ENCODE measurements around the gene B9D2.
A peak's percentile ranks its signal among the peaks of the same experiment; 100 is the strongest.
"Not testable (repeated sequence)": the region's sequence is repeated elsewhere in the genome, so short reads cannot be mapped to it uniquely, and the experiment has no call there.

B9D2 gene

GRCh38 chr19:41363753-41364523 lies at the start of gene B9D2:
TSS of gene B9D2 (minus strand) at chr19:41364149. CDS start at chr19:41363519, 630 bp downstream.
- TF ChIP-seq, protein P1, sequence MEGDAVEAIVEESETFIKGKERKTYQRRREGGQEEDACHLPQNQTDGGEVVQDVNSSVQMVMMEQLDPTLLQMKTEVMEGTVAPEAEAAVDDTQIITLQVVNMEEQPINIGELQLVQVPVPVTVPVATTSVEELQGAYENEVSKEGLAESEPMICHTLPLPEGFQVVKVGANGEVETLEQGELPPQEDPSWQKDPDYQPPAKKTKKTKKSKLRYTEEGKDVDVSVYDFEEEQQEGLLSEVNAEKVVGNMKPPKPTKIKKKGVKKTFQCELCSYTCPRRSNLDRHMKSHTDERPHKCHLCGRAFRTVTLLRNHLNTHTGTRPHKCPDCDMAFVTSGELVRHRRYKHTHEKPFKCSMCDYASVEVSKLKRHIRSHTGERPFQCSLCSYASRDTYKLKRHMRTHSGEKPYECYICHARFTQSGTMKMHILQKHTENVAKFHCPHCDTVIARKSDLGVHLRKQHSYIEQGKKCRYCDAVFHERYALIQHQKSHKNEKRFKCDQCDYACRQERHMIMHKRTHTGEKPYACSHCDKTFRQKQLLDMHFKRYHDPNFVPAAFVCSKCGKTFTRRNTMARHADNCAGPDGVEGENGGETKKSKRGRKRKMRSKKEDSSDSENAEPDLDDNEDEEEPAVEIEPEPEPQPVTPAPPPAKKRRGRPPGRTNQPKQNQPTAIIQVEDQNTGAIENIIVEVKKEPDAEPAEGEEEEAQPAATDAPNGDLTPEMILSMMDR (conservative IDR thresholded peaks at IDR 0.05; ENCODE audit: low read length): no peak
- peak within 1 kb of the TSS; percentile 93 for H3K4me3 ChIP-seq (ENCODE audit: low read length)
- DNase-seq (ENCODE audit: low read depth): peak; percentile 97

DNA sequence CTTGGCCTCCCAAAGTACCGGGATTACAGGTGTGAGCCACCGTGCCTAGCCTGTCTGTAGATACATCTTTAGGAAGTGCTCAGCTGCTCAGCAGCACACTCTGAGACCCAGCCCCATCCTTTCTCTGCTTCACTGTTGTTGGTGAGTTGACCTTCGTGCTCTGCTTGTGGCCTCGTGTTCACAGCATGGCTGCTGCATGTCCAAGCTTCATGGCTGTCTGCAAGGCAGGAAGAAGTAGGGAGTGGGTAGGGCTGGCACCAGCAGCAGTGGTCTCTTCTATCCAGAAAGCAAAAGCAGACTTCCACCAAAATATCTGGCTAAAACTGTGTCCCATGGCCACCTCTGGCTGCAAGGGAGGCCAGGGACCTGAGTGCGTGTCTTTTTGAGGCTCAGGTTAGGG lies 49.0 kb upstream of the B9D2 start:
- no peak overlapping the region for H3K4me3 ChIP-seq (ENCODE audit: low read length)
- TF ChIP-seq, protein P1 (conservative IDR thresholded peaks at IDR 0.05; ENCODE audit: low read length): no peak
- DNase-seq (ENCODE audit: low read depth): no peak

GRCh38 chr19:41411968-41412265 lies 48.0 kb upstream of the B9D2 start:
- no peak for DNase-seq (ENCODE audit: low read depth)
- TF ChIP-seq, protein P1 (conservative IDR thresholded peaks at IDR 0.05; ENCODE audit: low read length): no peak
- no peak overlapping the region for H3K4me3 ChIP-seq (ENCODE audit: low read length)

DNA sequence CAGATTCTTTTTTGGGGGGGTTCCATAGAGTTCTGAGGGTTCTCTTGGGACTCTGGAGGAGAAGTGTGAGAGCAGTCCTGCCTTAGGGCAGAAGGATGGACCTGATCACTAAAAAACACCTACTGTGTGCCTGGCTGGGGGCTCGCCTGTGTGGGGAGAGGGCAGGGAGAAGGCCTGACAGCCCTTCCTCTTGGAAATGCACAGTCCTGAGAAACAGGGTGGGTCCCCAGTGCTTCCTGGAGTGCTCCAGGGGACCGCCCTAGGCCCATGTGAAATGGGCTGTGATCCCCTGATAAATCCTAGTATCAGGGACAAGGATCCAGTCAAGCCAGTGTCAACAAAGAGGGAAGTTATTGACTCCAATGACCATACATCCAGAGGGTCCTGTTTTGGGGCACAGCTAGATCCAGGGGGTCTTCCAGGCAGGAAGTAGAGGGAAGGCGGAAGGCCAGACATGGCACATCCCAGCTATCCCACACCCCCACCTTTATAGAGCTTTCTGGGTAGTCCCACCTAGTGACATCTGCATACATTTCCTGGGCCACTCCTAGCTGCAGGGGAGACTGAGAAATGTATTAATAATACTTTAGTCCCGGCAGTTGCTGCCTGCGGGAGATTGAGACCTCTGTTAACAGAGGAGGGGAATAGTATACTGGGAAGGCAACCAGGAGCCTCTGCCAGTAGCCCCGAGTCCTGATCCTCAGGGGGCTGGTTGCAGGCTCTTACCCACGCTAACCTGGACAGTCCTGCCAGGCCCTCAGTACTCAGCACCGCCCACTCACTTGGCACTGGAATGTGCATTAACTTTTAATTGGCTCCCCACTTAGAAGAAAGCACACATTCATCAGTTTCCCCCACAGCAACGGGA lies 47.4 kb upstream of the B9D2 start:
- no peak for DNase-seq (ENCODE audit: low read depth)
- H3K4me3 ChIP-seq (ENCODE audit: low read length): no peak overlapping the region
- TF ChIP-seq, protein P1 (conservative IDR thresholded peaks at IDR 0.05; ENCODE audit: low read length): no peak

DNA sequence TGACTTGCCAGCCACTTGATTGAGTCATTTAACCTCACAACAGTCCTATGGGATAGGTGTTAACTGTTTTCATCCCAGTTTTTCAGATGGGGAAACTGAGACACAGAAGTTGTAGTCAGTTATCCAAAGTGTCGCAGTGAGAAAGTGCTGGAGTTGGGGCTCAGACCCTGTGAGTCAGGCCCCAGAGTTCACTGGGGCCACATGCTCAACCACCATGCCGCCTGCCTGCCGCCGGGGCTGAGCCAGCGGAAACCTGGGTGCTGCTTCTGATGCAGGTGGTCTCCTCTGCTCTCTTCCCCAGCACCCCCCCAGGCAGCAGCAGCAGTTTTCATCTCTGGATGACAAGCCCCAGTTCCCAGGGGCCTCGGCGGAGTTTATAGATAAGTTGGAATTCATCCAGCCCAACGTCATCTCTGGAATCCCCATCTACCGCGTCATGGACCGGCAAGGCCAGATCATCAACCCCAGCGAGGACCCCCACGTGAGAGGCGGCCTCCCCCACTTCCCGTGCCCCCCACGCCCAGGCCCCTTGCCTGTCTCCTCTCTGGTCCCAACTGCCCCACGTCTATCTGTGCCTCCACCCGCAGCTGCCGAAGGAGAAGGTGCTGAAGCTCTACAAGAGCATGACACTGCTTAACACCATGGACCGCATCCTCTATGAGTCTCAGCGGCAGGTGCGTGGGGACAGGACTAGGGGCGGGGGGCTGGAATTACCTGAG lies 46.5 kb upstream of the B9D2 start:
- DNase-seq (ENCODE audit: low read depth): no peak
- TF ChIP-seq, protein P1 (conservative IDR thresholded peaks at IDR 0.05; ENCODE audit: low read length): no peak
- H3K4me3 ChIP-seq (ENCODE audit: low read length): no peak overlapping the region

DNA sequence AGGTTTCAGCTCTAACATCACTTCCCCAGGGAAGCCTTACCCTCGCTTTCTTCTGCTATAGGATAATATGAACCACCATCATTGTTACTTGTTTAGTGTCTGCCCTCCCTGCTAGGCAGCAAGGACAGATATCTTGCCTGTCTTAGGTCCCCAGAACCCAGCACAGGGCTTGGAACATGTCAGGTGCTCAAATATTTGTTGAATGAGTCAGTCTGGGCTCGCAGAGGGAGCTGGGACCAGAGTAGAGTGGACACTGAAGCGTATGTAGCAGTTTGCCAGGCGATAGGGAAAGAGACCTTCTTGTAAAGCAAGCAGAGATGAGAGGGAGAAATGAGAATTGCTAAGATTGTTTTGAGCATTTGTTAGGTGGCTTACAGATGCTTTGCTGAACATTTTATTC lies 45.3 kb upstream of the B9D2 start:
- DNase-seq (ENCODE audit: low read depth): peak; percentile 44
- TF ChIP-seq, protein P1 (conservative IDR thresholded peaks at IDR 0.05; ENCODE audit: low read length): no peak
- H3K4me3 ChIP-seq (ENCODE audit: low read length): no peak overlapping the region

DNA sequence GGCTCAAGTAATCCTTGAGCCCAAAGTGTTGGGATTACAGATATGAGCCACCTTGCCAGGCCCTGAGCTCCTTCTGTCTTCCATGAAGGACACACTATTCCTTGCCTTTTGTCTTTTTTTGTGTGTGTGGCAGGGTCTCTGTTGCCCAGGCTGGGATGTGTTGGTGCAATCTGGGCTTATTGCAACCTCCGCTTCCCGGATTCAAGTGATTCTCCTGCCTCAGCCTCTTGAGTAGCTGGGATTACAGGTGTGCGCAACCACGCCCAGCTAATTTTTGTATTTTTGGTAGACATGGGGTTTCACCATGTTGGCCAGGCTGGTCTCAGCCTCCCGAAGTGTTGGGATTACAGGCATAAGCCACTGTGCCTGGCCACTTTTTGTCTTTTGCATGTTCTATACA lies 44.9 kb upstream of the B9D2 start:
- DNase-seq (ENCODE audit: low read depth): not testable (repeated sequence)

More for the DNA sequence above, 44.9 kb upstream of the B9D2 start:
- H3K4me3 ChIP-seq (ENCODE audit: low read length): not testable (repeated sequence)
